ENCODE measurements around the gene PPP1R12B.
"Not testable (repeated sequence)": the region's sequence is repeated elsewhere in the genome, so short reads cannot be mapped to it uniquely, and the experiment has no call there.

PPP1R12B gene

DNA sequence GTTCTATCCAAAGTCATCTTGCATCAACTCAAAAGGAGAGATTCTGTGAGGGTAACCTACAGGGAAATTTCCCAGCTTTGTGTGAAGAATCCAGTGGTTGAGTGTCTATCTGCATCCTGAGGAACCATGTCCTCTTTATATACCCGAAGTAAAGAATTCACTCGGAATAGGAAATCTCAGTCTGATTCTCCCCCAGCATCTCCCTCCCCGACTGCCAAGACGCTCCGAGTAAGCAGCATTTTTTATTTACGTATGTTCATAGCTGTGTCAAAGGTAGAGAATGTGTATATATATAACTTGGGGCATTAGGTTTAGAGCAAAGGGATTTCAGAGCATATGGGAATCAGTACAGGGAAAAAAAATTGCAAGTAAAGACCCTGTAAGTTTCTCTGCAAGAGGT is 191.5 kb downstream of the PPP1R12B start:
- CTCF ChIA-PET: interaction anchor here (1.2 kb wide), 1 partner anchor 120 kb away, joined by 3 read pairs; no protein-coding TSS in a partner anchor
- Histone ChIP-seq H3K4me1 (ENCODE audit: control insufficient read depth, insufficient read depth, low read length) (no peaks in the 10 kb centered on the region), H3K27ac (ENCODE audit: extremely low read depth, low read depth, low read length) (no peak overlapping the region), H3K36me3 (ENCODE audit: control insufficient read depth in 2 of 2, insufficient read depth in 1 of 2, low read length in 2 of 2) (no peaks in the 10 kb centered on the region), H3K9me3 (ENCODE audit: control insufficient read depth, insufficient read depth, low read depth, low read length) (no peaks in the 10 kb centered on the region), H3K4me3 (ENCODE audit: low read depth, low read length) (no peak overlapping the region)
- TF ChIP-seq HOXC10 (CRISPR knock-in tag; IDR thresholded peaks at IDR 0.05): no peak
- TF ChIP-seq TCF7L2 (IDR thresholded peaks at IDR 0.05; ENCODE audit: borderline replicate concordance, low read depth, low read length): no peak
- TF ChIP-seq PRDM1 (tag by site-specific recombination; IDR thresholded peaks at IDR 0.05): no peak
- no peak for TF ChIP-seq ZNF701 (tag by site-specific recombination; IDR thresholded peaks at IDR 0.05)
- no peak for TF ChIP-seq ZNF501 (tag by site-specific recombination; IDR thresholded peaks at IDR 0.05)
- no peak for TF ChIP-seq ZNF146 (tag by site-specific recombination; IDR thresholded peaks at IDR 0.05)
- TF ChIP-seq ZNF776 (tag by site-specific recombination; IDR thresholded peaks at IDR 0.05; ENCODE audit: borderline replicate concordance): no peak
- POLR2A ChIA-PET: no interaction called here

DNA sequence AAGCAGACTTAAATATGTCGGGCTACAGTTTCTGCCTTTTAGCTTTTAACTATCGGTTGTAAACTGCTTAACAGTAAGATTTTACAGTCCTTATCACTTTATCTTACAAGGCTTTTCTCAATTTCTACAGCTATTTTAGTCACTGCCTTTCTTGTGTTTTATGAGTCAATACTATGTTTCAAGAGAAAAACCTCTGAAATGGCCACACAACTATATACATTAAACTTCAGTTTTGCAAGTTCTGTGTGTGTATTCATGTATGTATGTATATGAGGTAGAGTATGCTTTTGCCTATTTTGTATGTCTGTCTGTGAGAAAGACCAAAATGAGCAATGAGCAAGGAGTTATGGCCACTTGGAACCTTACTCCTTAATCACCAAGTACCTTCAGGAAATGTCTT is 191.9 kb downstream of the PPP1R12B start:
- Histone ChIP-seq H3K4me1 (ENCODE audit: control insufficient read depth, insufficient read depth, low read length) (no peaks in the 10 kb centered on the region), H3K36me3 (ENCODE audit: control insufficient read depth in 2 of 2, insufficient read depth in 1 of 2, low read length in 2 of 2) (no peaks in the 10 kb centered on the region), H3K4me3 (ENCODE audit: low read depth, low read length) (no peak overlapping the region), H3K9me3 (ENCODE audit: control insufficient read depth, insufficient read depth, low read depth, low read length) (no peaks in the 10 kb centered on the region), H3K27ac (ENCODE audit: extremely low read depth, low read depth, low read length) (no peak overlapping the region)
- POLR2A ChIA-PET: no interaction called here
- TF ChIP-seq ZNF626 (tag by site-specific recombination; IDR thresholded peaks at IDR 0.05) (no peak), ZNF133 (tag by site-specific recombination; IDR thresholded peaks at IDR 0.05) (no peak), ZNF660 (tag by site-specific recombination; IDR thresholded peaks at IDR 0.05) (no peak), OSR2 (tag by site-specific recombination; IDR thresholded peaks at IDR 0.05) (no peak), ZNF292 (tag by site-specific recombination; IDR thresholded peaks at IDR 0.05; ENCODE audit: borderline replicate concordance, low read depth) (no peak), ZNF561 (tag by site-specific recombination; IDR thresholded peaks at IDR 0.05; ENCODE audit: borderline replicate concordance) (no peak), ZNF423 (tag by site-specific recombination; IDR thresholded peaks at IDR 0.05) (no peak)
- TF ChIP-seq, protein P1, sequence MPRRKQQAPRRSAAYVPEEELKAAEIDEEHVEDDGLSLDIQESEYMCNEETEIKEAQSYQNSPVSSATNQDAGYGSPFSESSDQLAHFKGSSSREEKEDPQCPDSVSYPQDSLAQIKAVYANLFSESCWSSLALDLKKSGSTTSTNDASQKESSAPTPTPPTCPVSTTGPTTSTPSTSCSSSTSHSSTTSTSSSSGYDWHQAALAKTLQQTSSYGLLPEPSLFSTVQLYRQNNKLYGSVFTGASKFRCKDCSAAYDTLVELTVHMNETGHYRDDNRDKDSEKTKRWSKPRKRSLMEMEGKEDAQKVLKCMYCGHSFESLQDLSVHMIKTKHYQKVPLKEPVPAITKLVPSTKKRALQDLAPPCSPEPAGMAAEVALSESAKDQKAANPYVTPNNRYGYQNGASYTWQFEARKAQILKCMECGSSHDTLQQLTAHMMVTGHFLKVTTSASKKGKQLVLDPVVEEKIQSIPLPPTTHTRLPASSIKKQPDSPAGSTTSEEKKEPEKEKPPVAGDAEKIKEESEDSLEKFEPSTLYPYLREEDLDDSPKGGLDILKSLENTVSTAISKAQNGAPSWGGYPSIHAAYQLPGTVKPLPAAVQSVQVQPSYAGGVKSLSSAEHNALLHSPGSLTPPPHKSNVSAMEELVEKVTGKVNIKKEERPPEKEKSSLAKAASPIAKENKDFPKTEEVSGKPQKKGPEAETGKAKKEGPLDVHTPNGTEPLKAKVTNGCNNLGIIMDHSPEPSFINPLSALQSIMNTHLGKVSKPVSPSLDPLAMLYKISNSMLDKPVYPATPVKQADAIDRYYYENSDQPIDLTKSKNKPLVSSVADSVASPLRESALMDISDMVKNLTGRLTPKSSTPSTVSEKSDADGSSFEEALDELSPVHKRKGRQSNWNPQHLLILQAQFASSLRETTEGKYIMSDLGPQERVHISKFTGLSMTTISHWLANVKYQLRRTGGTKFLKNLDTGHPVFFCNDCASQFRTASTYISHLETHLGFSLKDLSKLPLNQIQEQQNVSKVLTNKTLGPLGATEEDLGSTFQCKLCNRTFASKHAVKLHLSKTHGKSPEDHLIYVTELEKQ (tag by site-specific recombination; IDR thresholded peaks at IDR 0.05; ENCODE audit: borderline replicate concordance): no peak
- TF ChIP-seq, protein P2, sequence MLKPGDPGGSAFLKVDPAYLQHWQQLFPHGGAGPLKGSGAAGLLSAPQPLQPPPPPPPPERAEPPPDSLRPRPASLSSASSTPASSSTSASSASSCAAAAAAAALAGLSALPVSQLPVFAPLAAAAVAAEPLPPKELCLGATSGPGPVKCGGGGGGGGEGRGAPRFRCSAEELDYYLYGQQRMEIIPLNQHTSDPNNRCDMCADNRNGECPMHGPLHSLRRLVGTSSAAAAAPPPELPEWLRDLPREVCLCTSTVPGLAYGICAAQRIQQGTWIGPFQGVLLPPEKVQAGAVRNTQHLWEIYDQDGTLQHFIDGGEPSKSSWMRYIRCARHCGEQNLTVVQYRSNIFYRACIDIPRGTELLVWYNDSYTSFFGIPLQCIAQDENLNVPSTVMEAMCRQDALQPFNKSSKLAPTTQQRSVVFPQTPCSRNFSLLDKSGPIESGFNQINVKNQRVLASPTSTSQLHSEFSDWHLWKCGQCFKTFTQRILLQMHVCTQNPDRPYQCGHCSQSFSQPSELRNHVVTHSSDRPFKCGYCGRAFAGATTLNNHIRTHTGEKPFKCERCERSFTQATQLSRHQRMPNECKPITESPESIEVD (tag by site-specific recombination; IDR thresholded peaks at IDR 0.05): no peak
- CTCF ChIA-PET: interaction anchor here (1.2 kb wide), 1 partner anchor 120 kb away, joined by 3 read pairs; no protein-coding TSS in a partner anchor

DNA sequence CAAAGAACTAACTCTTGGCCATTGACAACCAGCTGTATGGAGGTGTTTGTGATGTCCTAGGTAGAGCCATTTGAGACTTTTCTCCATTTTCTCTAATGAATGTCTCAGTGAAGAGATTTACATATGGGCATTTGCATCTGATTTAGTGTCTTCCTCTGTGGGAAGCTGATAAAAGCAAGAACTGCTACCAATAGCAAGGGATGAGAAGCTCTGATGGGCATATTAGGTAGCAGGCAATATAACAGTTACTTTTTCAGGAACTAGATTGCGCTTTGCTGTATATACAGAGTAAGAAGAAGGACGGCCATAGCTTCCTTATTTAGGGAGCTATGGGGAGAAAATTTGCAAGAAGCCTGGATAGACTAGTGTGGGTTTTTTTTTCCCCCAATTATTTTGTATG is 192.4 kb downstream of the PPP1R12B start:
- H3K9me3 ChIP-seq (ENCODE audit: control insufficient read depth, insufficient read depth, low read depth, low read length); POLR2A ChIA-PET; H3K4me1 ChIP-seq (ENCODE audit: control insufficient read depth, insufficient read depth, low read length); H3K27ac ChIP-seq (ENCODE audit: extremely low read depth, low read depth, low read length); H3K36me3 ChIP-seq (ENCODE audit: control insufficient read depth in 2 of 2, insufficient read depth in 1 of 2, low read length in 2 of 2); CTCF ChIA-PET; H3K4me3 ChIP-seq (ENCODE audit: low read depth, low read length): not testable (repeated sequence)

DNA sequence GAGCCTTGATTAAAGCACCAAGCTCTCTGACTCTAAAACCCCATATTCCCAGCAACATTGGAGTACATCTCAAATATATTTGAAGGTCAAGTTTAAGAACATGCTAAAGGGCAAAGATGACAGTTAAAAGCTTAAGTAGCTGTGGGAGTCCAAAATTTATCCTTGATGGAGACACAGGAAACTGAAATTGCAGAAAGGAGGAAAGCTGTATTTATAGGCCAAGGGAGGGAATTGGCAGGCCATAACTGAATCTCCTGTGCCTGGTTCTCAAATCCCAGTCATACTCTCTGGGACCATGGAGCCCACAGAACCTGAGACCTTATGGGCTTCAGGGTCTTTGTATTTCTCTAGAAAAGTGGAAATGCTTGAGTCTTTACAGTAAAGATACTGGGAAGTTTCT is 193.9 kb downstream of the PPP1R12B start:
- H3K27ac ChIP-seq (ENCODE audit: extremely low read depth, low read depth, low read length); H3K4me1 ChIP-seq (ENCODE audit: control insufficient read depth, insufficient read depth, low read length); H3K36me3 ChIP-seq (ENCODE audit: control insufficient read depth in 2 of 2, insufficient read depth in 1 of 2, low read length in 2 of 2); POLR2A ChIA-PET; CTCF ChIA-PET; H3K4me3 ChIP-seq (ENCODE audit: low read depth, low read length); H3K9me3 ChIP-seq (ENCODE audit: control insufficient read depth, insufficient read depth, low read depth, low read length): not testable (repeated sequence)

DNA sequence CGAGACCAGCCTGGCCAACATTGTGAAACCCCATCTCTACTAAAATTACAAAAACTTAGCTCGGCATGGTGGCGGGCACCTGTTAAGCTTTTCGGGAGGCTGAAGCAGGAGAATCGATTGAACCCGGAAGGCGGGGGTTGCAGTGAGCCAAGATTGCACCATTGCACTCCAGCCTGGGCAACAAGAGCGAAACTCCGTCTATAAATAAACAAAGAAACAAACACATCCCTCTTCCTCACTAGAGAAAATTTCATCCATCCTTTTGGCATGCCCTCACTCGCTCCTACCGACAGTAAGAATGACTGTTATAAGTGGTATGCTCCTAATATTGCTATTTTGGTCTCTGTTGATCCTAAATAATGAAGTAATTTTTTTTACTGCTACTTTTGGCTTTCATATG is 195.0 kb downstream of the PPP1R12B start:
- H3K4me1 ChIP-seq (ENCODE audit: control insufficient read depth, insufficient read depth, low read length); POLR2A ChIA-PET: not testable (repeated sequence)
- CTCF ChIA-PET: interaction anchor here (0.6 kb wide), 1 partner anchor 113 kb away, joined by 3 read pairs; no protein-coding TSS in a partner anchor

DNA sequence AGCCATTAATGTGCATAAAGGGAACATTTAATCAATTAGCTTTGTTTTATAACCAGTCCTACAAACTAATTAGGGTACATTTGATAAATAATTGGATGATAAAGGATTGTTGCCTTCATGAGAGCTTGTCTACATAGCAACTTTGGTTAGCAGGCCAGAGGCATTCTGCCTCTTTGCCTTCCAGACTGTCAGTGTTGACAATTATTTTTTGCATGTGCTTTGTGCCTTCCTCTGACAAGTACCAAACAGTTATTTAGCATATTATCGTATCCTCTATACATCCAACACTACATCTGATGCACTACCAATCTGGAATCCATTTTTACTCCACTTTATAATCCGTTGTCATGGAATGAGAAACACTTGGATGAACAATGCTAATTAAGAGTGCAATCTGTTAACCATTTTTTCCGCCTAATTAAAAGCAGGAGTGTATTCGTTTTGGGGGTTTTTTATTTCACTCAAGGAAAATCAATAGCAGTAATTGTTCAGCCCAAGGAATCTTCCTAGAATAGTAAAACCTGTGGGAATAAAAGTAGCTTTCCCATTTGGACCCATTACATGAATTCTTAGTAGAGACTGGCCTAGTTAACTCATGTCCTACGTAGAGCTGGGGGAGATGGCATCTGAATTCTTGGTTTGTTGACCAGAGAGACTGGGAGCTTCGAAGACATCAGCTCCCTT is 196.4 kb downstream of the PPP1R12B start:
- H3K36me3 ChIP-seq (ENCODE audit: control insufficient read depth in 2 of 2, insufficient read depth in 1 of 2, low read length in 2 of 2); POLR2A ChIA-PET; H3K27ac ChIP-seq (ENCODE audit: extremely low read depth, low read depth, low read length); H3K9me3 ChIP-seq (ENCODE audit: control insufficient read depth, insufficient read depth, low read depth, low read length); H3K4me1 ChIP-seq (ENCODE audit: control insufficient read depth, insufficient read depth, low read length); H3K4me3 ChIP-seq (ENCODE audit: low read depth, low read length); CTCF ChIA-PET: not testable (repeated sequence)

More for the DNA sequence above, 195.0 kb downstream of the PPP1R12B start:
- not testable (repeated sequence) for H3K9me3 ChIP-seq (ENCODE audit: control insufficient read depth, insufficient read depth, low read depth, low read length); H3K4me3 ChIP-seq (ENCODE audit: low read depth, low read length); H3K27ac ChIP-seq (ENCODE audit: extremely low read depth, low read depth, low read length); H3K36me3 ChIP-seq (ENCODE audit: control insufficient read depth in 2 of 2, insufficient read depth in 1 of 2, low read length in 2 of 2)
